Measurements from ENCODE around the gene SRR. TPM values are rescaled to one million over a fixed set of nuclear protein-coding genes. Genes with fewer than 3 reads are reported as not detected.

SRR gene
- total and polyA plus RNA-seq, 2 donors (not counting 3 experiments of a cell fraction or from before 2014, with no cell fraction given): 13.7 to 20.1 TPM

DNA sequence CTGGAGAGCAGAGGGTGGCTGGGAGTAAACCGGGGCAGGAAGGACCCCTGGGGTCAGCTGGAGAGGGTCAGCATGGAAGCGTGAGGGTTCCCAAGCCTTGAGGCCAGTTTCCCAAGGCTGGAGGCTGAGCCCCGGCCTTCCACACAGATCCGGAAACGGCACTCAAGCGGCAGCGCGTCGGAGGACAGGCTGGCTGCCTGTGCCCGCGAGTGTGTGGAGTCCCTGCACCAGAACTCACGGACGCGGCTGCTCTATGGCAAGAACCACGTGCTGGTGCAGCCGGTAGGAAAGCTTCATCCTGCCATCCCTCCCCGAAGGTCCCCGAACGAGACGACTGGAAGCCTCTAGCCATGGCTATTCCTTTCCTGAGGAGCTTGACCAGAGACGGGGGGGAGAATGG is 59.6 kb downstream of the SRR start:
- no peaks in the 10 kb centered on the region for H3K9me1 ChIP-seq (replicated peaks; ENCODE audit: control insufficient read depth, extremely low read depth, insufficient read depth, low read length)
- intact Hi-C loops (cut with micrococcal nuclease): no loop called here
- CTCF ChIA-PET: interaction anchor here (0.6 to 1.3 kb wide), 4 partner anchors 10 to 53 kb away, joined by 3 to 6 read pairs (median 6); no protein-coding TSS in a partner anchor
- peaks cover 15% of the 10 kb centered on the region for H3K4me1 ChIP-seq (ENCODE audit: control insufficient read depth, extremely low read depth, insufficient read depth, low read length)
- TF ChIP-seq FOS (IDR thresholded peaks at IDR 0.05; ENCODE audit: borderline replicate concordance, insufficient read depth, low read length) (no peak), POLR2A (IDR thresholded peaks at IDR 0.05; ENCODE audit: low read depth, low read length) (no peak), POLR2AphosphoS5 (IDR thresholded peaks at IDR 0.05; ENCODE audit: insufficient read depth, low read depth, low read length) (no peak)
- no peak overlapping the region for H3K27ac ChIP-seq (ENCODE audit: insufficient read depth, low read depth, low read length)
- H3K4me3 ChIP-seq (replicated peaks in 1 of 3; ENCODE audit: insufficient read depth in 1 of 3, low read depth in 1 of 3, low read length in 3 of 3): no peak overlapping the region
- H4K20me1 ChIP-seq (replicated peaks; ENCODE audit: control insufficient read depth, extremely low read depth, insufficient read depth, low read length): no peaks in the 10 kb centered on the region
- BruUV-seq (replicated peaks): no TSS peak
- dilution Hi-C loops (cut with MboI; ENCODE audit: extremely low pct_ligation_motif_present, low sequenced_read_pairs): no loop called here
- H3K36me3 ChIP-seq (ENCODE audit: control insufficient read depth in 2 of 2, extremely low read depth in 1 of 2, insufficient read depth in 2 of 2, low read length in 2 of 2): peaks cover 0 to 24% of the 10 kb centered on the region in 2 experiments
- no peak overlapping the region for H3K4me2 ChIP-seq (ENCODE audit: insufficient read depth, low read length)
- DNase-seq (ENCODE audit: low read depth, low spot score): no peak
- no peak overlapping the region for H2AFZ ChIP-seq (ENCODE audit: low read depth, low read length)
- no peak overlapping the region for H3K9ac ChIP-seq (replicated peaks; ENCODE audit: extremely low read depth, insufficient read depth, low read length)
- no peak for FAIRE-seq
- POLR2A ChIA-PET: no interaction called here
- H3K9me3 ChIP-seq (replicated peaks; ENCODE audit: control insufficient read depth, insufficient read depth, low read length): no peaks in the 10 kb centered on the region
- no peaks in the 10 kb centered on the region for H3K27me3 ChIP-seq (ENCODE audit: control insufficient read depth in 2 of 2, insufficient read depth in 2 of 2, low read length in 2 of 2)
- no peaks in the 10 kb centered on the region for H3K79me2 ChIP-seq (ENCODE audit: control insufficient read depth, insufficient read depth, low read length)

DNA sequence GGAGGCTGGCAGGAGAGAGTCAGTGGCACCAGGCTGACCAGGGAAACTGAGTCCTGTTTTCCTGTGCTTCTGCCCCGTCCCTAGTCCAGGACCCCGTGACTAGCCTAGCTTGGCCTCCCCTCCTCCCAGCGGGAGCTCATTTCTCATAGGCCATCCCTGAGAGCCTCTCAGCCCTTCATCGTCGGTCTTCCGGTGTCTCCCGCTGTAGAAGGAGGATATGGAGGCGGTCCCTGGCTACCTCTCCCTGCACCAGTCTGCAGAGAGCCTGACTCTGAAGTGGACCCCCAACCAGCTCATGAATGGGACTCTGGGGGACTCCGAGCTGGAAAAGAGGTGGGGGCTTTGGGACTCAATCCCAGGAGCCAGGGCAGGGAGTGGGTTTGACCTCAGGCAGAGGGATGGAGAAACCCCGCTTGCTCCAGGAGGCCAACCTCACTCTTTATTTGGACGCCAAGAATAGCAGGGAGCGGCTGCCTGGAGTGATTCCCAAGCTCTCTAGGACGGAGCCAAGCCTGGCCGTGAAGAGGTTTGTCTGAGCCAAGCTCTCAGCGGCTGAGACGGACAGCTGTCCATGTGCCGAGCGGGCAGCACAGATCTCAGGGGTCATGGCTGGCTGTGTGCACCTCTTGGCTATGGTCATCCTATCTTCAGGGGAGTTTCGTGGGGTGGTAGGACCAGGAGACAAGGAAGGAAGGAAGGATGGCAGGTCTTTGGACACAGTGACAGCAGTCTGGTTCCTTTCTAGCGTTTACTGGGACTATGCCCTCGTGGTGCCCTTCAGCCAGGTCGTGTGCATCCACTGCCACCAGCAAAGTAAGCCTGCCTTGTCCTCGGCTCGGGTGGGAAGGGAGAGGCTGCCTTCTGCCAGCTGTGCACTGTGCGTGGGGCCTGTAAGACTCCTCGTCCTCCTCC is 60.4 kb downstream of the SRR start:
- FAIRE-seq: no peak
- H4K20me1 ChIP-seq (replicated peaks; ENCODE audit: control insufficient read depth, extremely low read depth, insufficient read depth, low read length): no peaks in the 10 kb centered on the region
- ChIA-PET POLR2A (no interaction called here), CTCF (interaction anchor here (0.6 to 1.3 kb wide), 5 partner anchors 10 to 52 kb away, joined by 3 to 6 read pairs (median 5); no protein-coding TSS in a partner anchor)
- H3K79me2 ChIP-seq (ENCODE audit: control insufficient read depth, insufficient read depth, low read length): no peaks in the 10 kb centered on the region
- no peak overlapping the region for H3K27ac ChIP-seq (ENCODE audit: insufficient read depth, low read depth, low read length)
- no peak overlapping the region for H3K9ac ChIP-seq (replicated peaks; ENCODE audit: extremely low read depth, insufficient read depth, low read length)
- H3K4me1 ChIP-seq (ENCODE audit: control insufficient read depth, extremely low read depth, insufficient read depth, low read length): peaks cover 17% of the 10 kb centered on the region
- H3K4me2 ChIP-seq (ENCODE audit: insufficient read depth, low read length): no peak overlapping the region
- no peak overlapping the region for H2AFZ ChIP-seq (ENCODE audit: low read depth, low read length)
- no peaks in the 10 kb centered on the region for H3K9me3 ChIP-seq (replicated peaks; ENCODE audit: control insufficient read depth, insufficient read depth, low read length)
- intact Hi-C loops (cut with micrococcal nuclease): no loop called here
- peaks cover 0 to 24% of the 10 kb centered on the region in 2 experiments for H3K36me3 ChIP-seq (ENCODE audit: control insufficient read depth in 2 of 2, extremely low read depth in 1 of 2, insufficient read depth in 2 of 2, low read length in 2 of 2)
- dilution Hi-C loops (cut with MboI; ENCODE audit: extremely low pct_ligation_motif_present, low sequenced_read_pairs): no loop called here
- DNase-seq (ENCODE audit: low read depth, low spot score): no peak
- TF ChIP-seq GATA2 (IDR thresholded peaks at IDR 0.05; ENCODE audit: insufficient read depth, insufficient read length, low read depth, low read length): no peak
- TF ChIP-seq, protein P1, sequence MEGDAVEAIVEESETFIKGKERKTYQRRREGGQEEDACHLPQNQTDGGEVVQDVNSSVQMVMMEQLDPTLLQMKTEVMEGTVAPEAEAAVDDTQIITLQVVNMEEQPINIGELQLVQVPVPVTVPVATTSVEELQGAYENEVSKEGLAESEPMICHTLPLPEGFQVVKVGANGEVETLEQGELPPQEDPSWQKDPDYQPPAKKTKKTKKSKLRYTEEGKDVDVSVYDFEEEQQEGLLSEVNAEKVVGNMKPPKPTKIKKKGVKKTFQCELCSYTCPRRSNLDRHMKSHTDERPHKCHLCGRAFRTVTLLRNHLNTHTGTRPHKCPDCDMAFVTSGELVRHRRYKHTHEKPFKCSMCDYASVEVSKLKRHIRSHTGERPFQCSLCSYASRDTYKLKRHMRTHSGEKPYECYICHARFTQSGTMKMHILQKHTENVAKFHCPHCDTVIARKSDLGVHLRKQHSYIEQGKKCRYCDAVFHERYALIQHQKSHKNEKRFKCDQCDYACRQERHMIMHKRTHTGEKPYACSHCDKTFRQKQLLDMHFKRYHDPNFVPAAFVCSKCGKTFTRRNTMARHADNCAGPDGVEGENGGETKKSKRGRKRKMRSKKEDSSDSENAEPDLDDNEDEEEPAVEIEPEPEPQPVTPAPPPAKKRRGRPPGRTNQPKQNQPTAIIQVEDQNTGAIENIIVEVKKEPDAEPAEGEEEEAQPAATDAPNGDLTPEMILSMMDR (IDR thresholded peaks at IDR 0.05; ENCODE audit: extremely low read depth in 1 of 2, insufficient read depth in 1 of 2, low read depth in 1 of 2, low read length in 2 of 2): no peak
- TF ChIP-seq FOS (IDR thresholded peaks at IDR 0.05; ENCODE audit: borderline replicate concordance, insufficient read depth, low read length): no peak
- TF ChIP-seq JUN (IDR thresholded peaks at IDR 0.05; ENCODE audit: borderline replicate concordance, insufficient read depth, insufficient read length, low read depth): no peak
- no peak for TF ChIP-seq POLR2AphosphoS5 (IDR thresholded peaks at IDR 0.05; ENCODE audit: insufficient read depth, low read depth, low read length)
- TF ChIP-seq POLR2A (IDR thresholded peaks at IDR 0.05; ENCODE audit: low read depth, low read length): no peak
- TF ChIP-seq EZH2 (IDR thresholded peaks at IDR 0.05; ENCODE audit: borderline replicate concordance, low read depth, low read length, severe bottlenecking): no peak
- no peak for TF ChIP-seq MAX (IDR thresholded peaks at IDR 0.05; ENCODE audit: insufficient read depth, insufficient read length)
- no peak for TF ChIP-seq MYC (IDR thresholded peaks at IDR 0.05; ENCODE audit: low read depth, low read length)
- no peaks in the 10 kb centered on the region for H3K9me1 ChIP-seq (replicated peaks; ENCODE audit: control insufficient read depth, extremely low read depth, insufficient read depth, low read length)
- no peak overlapping the region for H3K4me3 ChIP-seq (replicated peaks in 1 of 3; ENCODE audit: insufficient read depth in 1 of 3, low read depth in 1 of 3, low read length in 3 of 3)
- BruUV-seq (replicated peaks): no TSS peak
- H3K27me3 ChIP-seq (ENCODE audit: control insufficient read depth in 2 of 2, insufficient read depth in 2 of 2, low read length in 2 of 2): no peaks in the 10 kb centered on the region

All from endothelial cell of umbilical vein (primary cell).